NCI-H1105 (cell line): ENCODE measurements around the gene SDF2L1.
"Not testable (repeated sequence)": the region's sequence is repeated elsewhere in the genome, so short reads cannot be mapped to it uniquely, and the experiment has no call there.

Experiments used
- DNase-seq: peaks from one replicate; lab custom pipeline; 2025; lab: John Stamatoyannopoulos, UW

SDF2L1 gene

DNA sequence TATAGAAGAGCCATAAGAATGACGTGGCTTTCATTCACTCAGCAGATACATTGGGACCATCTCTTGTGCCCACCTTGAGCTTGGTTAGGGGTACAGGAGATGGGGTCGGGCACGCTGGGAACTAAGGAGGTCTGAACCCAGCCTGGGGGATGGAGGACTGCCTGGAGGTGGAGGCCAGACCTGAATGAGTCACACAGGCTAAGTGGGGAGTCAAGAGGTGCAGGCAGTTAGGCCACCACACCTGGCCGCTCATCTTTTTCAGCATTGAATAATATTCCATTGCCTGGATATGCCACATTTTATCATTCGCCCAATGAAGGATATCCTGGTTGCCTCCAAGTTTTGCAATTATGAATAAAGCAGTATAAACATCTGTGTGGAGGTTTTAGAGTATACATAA, 19.9 kb downstream of the SDF2L1 start:
- no peak for DNase-seq

DNA sequence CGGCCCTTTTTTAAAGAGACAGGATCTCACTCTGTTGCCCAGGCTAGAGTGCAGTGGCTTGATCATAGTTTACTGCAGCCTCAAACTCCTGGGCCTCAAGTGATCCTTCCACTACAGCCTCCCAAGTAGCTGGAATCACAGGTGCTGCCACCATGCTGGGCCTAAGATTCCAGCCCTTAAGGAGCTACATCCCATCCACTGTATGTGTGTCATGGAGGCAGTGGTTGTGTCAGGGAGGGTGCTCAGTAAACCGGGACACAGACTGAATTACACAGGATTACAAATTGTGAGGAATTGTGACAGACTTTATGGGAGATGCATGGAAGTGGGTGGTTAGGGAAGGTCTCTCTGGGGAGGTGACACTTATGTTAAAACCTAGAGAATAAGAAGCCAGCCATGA, 21.6 kb downstream of the SDF2L1 start:
- no peak for DNase-seq

DNA sequence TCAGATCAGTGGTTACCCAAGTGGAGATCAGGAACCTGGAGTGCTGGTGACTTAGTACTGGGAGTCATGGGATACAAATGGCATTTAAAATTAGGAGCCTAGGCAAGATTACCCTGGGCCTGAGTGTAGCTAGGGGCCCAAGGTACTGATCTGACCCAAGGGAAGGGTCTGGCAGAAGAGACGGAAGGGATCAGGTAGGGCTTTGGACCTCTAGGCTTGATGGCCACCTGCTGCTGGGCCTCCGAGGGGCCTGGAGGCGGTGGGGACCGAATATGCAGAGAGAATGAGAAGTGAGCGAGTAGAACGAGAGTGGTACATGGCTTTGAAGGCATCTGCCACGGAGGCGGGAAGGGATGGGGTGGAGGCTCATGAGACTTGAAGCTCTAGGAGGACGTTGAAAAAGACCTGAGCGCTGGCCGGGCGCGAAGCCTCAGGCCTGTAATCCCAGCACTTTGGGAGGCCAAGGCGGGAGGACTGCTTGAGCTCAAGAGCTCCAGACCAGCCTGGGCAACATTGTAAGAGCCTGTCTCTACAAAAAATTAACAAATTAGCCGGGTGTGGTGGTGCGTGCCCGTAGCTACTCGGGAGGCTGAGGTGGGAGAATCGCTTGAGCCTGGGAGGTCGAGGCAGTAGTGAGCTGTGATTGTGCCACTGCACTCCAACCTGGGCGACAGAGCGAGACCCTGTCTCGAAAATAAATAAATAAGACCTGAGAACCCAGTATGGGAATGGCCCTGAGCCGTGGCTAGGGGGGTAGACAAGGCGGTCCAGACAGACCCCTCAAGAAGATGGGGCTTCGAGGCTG, 23.1 kb downstream of the SDF2L1 start:
- no peak for DNase-seq

DNA sequence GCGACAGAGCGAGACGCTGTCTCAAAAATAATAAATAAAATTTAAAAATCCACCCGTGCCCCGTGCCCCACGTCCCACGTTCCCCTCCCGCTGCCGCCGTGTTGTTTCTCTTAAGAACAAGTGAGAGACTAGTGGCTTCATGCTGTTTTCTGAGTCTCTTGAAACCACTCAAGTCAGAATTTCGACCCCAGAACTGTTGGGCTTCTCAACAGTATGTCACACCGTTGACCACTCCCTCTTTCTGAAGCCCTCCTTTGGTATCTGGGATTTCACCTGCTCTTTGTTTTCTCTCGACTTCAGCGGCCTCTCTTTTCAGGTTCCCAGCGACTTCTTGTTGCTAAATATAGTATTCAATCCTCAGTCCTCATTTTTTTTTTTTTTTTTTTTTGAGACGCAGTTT, 24.7 kb downstream of the SDF2L1 start:
- no peak for DNase-seq

GRCh38 chr22:21669026-21669425, 26.9 kb downstream of the SDF2L1 start:
- no peak for DNase-seq

DNA sequence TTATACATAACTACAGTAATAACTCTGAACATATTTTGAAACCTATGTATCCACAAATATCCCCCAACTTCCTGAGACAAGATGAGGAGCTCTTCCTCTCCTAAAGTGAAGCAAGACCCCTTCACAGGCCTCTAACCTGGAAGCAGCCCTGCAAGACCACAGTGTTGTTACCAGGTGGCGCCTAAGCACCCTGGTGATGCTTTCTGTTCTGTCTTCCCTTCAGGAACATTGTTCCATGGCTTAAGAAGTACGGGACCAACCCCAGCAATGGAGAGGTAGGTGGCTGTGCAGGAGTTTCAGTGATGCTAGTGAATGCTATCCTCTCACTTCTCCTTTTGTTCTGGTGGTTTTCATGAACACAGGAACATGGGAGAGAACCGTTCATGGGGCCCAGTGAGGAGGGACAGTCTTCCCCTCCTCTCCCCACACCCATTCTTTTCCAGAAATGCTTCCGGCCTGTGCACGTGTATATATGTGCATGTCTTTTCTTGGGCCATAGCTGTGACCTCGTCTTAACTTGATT, 30.1 kb downstream of the SDF2L1 start:
- no peak for DNase-seq

DNA sequence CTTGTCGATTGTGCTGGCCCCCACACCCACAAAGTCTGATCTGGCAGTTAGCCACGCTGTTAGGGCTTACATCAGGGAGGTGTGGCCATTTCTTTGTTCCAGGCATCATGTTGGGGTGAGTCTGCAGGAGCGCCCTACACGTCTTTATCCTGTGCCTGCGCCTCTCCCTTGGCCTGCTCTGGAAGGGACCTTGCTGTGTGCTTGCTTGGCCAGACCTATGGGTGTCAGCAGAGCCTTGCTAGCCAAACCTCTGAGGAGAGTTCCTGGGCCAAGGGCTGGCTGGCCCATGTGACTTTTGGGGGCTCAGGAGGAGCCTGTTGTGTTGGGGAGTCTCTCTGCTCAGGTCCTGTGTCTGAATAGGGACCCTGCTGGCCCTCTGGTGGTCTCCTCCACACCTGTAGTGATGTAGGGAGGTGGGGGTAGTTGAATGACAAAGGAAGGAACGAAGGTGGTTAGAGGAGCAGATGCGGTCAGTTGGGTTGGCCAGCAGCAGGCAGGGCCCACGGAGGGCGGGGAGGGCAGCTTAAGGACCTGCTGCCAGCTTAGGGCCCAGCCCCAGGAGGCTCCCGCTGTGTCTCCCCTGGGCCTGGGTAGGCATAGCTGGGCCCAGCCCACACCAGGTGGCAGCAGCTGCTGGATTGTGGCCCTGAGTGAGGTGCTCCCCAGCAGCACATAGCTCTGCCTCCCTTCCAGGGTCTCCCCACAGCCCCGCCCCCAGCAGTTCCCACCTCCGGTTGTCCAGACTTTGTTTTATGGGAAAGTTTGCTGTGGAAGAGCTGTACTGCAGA, 31.6 kb downstream of the SDF2L1 start:
- no peak for DNase-seq

DNA sequence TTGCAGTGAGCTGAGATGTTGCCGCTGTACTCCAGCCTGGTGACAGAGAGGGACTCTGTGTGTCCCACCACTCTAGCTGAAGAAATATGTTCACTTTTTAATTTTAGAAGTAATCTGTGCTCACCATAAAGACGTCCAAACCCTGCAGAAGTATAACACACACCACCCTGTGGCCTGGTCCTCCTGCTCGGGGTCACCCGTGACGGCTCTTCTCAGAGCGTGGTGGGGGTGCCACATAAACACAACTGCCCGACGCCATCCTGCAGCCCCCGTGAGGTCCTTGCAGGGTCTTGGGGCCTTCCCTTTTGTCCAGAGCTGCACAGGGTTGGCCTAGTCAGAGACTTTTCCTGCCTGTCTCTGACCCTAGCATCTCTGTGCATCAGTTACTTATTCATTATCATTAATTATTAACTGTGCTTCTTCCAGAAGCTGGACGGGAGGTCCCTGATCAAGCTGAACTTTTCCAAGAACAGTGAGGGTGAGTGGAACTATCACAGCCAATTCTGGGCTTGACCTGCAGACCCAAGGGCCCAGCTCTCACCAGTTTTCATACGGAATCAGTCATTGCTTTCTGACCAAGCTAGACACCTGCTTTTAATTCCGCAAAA, 32.6 kb downstream of the SDF2L1 start:
- DNase-seq: no peak

GRCh38 chr22:21677606-21678443, 35.7 kb downstream of the SDF2L1 start:
- no peak for DNase-seq

DNA sequence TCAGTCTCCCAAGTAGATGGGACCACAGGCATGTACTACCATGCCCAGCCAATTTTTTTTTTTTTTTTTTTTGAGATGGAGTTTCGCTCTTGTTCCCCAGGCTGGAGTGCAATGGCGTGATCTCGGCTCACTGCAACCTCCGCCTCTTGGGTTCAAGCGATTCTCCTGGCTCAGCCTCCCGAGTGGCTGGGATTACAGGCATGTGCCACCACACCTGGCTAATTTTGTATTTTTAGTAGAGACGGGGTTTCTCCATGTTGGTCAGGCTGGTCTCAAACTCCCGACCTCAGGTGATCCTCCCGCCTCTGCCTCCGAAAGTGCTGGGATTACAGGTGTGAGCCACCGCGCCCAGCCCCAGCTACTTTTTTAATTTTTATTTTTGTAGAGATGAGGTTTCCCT, 36.7 kb downstream of the SDF2L1 start:
- DNase-seq: not testable (repeated sequence)

DNA sequence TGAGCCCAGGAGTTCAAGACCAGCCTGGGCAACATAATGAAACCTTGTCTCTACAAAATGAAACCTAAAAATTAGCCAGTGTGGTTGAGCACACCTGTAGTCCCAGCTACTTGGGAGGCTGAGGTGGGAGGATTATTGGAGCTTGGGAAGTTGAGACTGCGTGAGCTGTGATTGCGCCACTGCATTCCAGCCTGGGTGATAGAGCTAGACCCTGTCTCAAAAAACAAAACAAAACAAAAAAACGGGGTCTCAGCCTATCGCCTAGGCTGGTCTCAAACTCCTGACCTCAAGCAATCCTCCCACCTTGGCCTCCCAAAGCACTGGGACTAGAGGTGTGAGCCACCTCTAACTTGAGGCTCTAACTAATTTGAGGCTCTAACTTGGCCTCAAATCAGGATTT, 37.3 kb downstream of the SDF2L1 start:
- no peak for DNase-seq

GRCh38 chr22:21680830-21681565, 38.9 kb downstream of the SDF2L1 start:
- no peak for DNase-seq

DNA sequence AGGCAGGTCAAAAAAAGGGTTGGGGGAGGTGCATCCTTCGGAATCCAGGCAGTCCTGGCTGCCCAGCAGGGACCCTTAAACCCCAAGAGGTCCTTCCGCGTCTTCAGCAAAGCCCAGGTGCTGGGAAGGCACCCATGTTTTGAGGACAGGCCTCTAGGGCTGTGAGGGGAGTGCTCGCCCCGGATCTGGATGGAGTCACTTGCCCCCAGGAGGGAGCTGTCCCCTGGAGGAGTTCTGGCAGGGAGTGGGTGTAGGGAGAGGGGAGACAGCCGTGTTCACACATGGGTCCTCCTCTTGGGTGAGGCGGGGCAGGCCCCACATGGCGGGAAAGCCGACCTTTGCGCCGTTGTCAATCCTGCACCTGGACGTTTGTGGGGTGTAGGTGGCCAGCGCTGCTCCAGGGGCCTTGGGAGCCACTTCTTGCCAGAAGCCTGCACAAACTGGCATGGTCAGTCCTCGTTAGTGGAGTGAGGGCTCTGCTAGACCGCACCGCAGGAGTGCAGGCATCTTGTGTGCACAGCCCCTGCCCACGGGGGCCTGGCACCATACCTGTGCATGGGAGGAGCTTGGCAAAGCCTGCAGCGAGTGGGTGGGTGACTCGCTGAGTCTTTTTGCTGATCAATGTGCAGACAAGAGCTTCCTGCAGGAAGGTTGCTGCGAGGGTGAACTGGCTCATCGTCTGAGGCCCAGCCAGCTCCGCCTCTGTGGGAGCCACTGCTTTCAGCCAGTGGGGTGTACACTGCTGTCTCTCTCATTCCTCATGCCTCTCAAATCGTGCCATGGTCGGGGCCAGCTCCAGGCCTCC, 39.7 kb downstream of the SDF2L1 start:
- no peak for DNase-seq

GRCh38 chr22:21682385-21683175, 40.5 kb downstream of the SDF2L1 start:
- DNase-seq: no peak

GRCh38 chr22:21683401-21683811, 41.3 kb downstream of the SDF2L1 start:
- no peak for DNase-seq

DNA sequence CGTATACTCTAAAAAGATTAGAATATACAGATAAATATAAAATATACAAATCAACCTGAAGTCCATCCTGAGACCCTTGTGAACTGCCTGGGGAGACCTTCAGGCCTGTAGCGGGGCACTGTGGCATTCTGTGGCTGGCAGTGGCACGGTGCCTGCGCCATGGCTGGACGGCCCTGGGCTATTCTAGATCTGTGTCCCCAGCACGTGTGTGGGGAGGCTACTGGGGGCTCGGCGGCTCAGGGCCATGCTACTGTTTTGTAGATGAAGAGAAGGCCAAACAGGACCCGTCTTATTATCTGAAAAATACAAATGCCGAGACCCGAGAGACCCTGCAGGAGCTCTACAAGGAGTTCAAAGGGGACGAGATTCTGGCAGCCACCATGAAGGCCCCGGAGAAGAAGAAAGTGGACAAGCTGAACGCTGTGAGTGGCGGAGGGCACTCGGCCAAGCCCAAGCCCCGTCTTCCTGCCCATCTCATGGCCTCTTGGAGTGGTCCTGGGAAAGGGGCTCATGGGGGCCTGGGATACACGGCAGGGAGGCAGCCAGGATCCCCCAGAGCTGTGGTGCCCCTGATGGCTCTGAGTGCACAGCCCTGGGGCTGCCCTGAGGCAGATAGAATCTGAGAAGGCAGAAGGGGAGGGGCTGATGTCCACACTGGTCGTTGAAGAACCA, 42.5 kb downstream of the SDF2L1 start:
- DNase-seq: no peak

GRCh38 chr22:21685164-21685513, 43.0 kb downstream of the SDF2L1 start:
- DNase-seq: no peak

GRCh38 chr22:21686193-21686608, 44.1 kb downstream of the SDF2L1 start:
- no peak for DNase-seq
